Anterior cingulate cortex (tissue), 58 donors: ENCODE measurements around the gene SOHLH1.

ENCODE experiments used
- DNase-seq, 58 donors: peaks; one replicate each; lab custom pipeline; 2025; lab: John Stamatoyannopoulos, UW

The SOHLH1 gene

GRCh38 chr9:135699440-135699839 lies at the start of gene SOHLH1:
Gene SOHLH1, minus strand, starts transcription at chr9:135699481. Its CDS starts 14 bp downstream, at chr9:135699467.
- no peak for DNase-seq

GRCh38 chr9:135748676-135749075 lies 49.4 kb upstream of the SOHLH1 start:
- no peak for DNase-seq

- DNase-seq: no peak
These were observed 48.0 kb upstream of the SOHLH1 start for GRCh38 chr9:135747311-135747710.

- DNase-seq: no peak
These were observed 47.3 kb upstream of the SOHLH1 start for GRCh38 chr9:135746565-135746964.

- no peak for DNase-seq
These were observed 46.5 kb upstream of the SOHLH1 start for GRCh38 chr9:135745686-135746324.

- DNase-seq: no peak
These were observed 45.9 kb upstream of the SOHLH1 start for GRCh38 chr9:135745189-135745588.

GRCh38 chr9:135744333-135745070 lies 45.2 kb upstream of the SOHLH1 start:
- DNase-seq: no peak

- DNase-seq: peak in 1 of 58 donors; percentile 3
These were observed 44.5 kb upstream of the SOHLH1 start for GRCh38 chr9:135743546-135744332.

GRCh38 chr9:135743021-135743420 lies 43.7 kb upstream of the SOHLH1 start:
- DNase-seq: no peak

- DNase-seq: no peak
These were observed 42.3 kb upstream of the SOHLH1 start for GRCh38 chr9:135741276-135742219.

GRCh38 chr9:135739271-135740220 lies 40.3 kb upstream of the SOHLH1 start:
- DNase-seq: no peak

- no peak for DNase-seq
These were observed 38.7 kb upstream of the SOHLH1 start for GRCh38 chr9:135737840-135738521.

- DNase-seq: peak in 1 of 58 donors; percentile 25
These were observed 37.9 kb upstream of the SOHLH1 start for GRCh38 chr9:135736979-135737839.

GRCh38 chr9:135736272-135736978 lies 37.1 kb upstream of the SOHLH1 start:
- peak in 4 of 58 donors; percentile 8 to 24 (median 17) for DNase-seq

- no peak for DNase-seq
These were observed 35.4 kb upstream of the SOHLH1 start for GRCh38 chr9:135734616-135735144.

GRCh38 chr9:135732569-135733257 lies 33.4 kb upstream of the SOHLH1 start:
- no peak for DNase-seq
